Bone marrow (tissue), 2 donors: ENCODE results near the gene KCNE3.
"Not testable (repeated sequence)": the region's sequence is repeated elsewhere in the genome, so short reads cannot be mapped to it uniquely, and the experiment has no call there.

Experiments used
- DNase-seq, 2 donors: peaks; one replicate each; lab custom pipeline; 2025; lab: John Stamatoyannopoulos, UW

Gene KCNE3

DNA sequence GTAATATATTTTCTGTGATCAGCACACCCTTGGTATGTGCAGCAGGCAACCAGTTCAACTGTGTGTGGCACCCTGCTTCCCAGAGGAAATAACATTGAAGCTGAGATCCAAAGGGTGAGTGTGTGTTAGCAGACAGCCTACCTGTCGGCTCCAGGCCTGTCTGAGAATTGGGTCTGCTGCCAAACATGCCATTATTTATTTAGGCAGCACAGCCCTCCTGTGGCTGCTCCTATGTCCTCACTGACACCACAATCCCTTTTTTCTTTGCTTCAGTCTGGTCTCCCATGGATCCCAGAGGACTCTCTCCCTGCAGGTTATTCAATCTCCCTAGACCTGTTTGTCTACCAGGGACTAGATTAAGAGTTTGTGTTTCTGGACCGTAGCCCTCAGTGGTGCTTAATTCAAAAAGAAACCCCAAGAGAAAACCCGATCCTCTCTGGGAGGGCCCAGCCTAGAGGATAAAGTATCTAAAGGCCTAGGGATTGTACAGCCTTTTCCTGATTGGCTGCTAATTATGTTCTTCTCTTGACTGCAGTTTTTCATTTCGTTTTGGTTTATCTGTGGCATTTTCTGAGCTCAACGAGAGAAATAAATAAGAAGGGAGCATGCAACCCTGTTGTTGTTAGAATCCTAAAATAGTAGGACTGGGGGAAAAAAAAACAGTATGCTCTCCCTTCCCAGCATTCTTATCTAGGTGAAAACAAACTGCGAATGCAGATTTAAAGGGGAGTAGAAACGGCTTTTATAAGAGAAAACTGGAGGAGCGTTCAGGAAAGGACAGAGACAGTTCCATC lies 24.1 kb downstream of the KCNE3 start:
- DNase-seq: no peak

GRCh38 chr11:74442636-74443035 lies 24.7 kb downstream of the KCNE3 start:
- no peak for DNase-seq

GRCh38 chr11:74438681-74439080 lies 28.7 kb downstream of the KCNE3 start:
- no peak for DNase-seq

GRCh38 chr11:74437441-74438042 lies 29.8 kb downstream of the KCNE3 start:
- DNase-seq: no peak

- DNase-seq: no peak
Measured at GRCh38 chr11:74434528-74434927, 32.8 kb downstream of the KCNE3 start.

DNA sequence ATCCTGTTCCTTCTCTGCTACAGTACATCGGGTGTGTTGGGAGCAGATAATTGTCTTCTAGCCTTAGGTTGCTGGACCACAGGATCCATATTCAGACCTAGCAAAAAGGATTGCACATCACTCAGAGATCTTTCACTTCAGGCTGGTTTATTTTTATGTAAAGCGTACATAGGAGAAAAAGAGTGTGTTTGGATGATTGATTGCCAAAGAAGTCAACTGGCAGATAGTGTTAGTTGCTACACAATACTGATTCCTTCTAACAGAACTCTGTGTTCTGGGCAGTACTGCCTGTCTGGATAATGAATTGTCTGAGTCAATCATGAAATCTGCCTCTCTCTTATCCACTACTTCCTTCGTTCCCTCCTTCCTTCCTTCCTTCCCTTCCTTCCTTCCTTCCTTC lies 38.1 kb downstream of the KCNE3 start:
- DNase-seq: no peak

- DNase-seq: no peak
Measured at GRCh38 chr11:74427384-74427886, 39.9 kb downstream of the KCNE3 start.

- no peak for DNase-seq
Measured at GRCh38 chr11:74425100-74425499, 42.2 kb downstream of the KCNE3 start.

DNA sequence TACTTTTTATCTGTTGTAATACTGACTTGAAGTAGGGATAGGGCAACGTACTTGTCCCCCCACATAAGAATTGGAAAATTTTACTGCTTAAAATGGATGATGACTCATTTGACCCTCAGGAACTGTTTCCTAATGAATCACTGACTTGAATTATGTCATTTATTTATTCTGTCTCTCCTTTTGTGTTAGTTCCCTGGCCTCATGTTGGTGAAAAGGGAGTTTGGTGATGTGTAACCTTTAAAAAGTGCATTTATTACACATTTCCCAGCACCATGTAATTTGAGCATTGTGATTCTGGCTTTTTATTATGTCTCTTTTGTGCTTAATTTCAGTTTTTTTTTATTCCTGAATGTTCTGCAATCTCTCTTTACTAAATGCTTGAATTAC lies 48.8 kb downstream of the KCNE3 start:
- DNase-seq: no peak

DNA sequence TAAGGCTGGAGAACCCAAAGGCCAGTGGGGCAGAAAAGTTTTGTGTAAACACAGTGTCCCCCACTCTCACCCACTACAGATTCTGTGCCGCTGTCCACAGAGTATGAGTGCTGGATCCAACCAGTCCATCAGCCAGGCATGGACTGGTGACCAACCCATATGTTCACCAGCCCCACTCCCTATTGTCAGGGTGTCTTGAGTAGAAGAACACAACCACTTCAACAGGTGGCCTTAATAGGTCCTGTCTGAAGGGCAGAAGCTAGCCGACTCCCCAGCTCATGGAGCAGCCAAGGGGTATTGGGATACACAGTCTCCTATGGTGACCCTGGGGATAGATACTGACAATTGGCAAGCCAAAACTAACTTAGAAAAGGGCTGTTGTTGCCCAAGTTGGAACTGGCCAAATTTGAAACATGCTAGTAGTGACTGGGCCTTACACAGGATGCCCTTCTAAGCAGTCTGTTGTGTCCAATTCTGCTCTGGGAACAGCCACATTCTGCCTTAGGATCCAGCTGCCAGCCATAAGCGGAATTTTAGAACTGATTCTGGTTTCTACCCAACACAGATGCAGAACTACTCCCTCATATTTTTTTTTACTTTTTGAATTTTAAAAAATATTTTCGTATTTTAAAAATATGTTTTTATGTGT lies 49.4 kb downstream of the KCNE3 start:
- DNase-seq: no peak

DNA sequence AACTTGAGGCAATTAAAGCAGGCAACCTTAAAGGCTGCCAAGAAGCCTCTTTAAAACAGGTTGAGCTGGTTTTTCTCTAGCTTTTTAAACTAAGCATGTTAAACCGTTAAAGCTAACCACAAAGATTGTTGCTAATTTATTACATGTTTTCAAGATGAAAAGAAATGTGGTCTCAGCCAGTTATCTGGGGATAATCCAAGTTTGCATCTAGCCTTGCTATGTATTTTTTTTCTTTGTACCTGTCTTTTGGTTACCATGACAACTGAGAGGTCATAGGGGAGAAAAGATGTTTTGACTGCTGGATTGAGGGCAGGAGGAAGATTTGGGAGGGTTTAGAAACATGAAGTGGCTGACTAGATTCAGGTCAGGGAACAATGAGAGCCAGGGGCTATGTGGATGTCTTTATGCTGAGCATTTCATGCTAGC lies 50.0 kb downstream of the KCNE3 start:
- no peak for DNase-seq

DNA sequence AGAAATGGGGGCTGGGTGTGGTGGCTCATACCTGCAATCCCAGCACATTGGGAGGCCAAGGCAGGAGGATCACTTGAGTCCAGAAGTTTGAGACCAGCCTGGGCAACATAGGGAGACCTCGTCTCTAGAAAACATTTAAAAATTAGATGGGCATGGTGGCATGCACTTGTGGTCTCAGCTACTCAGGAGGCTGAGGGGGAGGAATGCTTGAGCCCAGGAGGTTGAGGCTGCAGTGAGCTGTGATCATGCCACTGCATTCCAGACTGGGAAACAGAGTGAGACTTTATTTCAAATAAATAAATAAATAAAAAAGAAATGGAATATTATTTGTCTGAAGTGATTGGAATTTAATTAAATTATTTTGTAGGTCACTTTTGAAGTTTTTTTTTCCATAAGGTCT lies 50.4 kb downstream of the KCNE3 start:
- not testable (repeated sequence) for DNase-seq

GRCh38 chr11:74412733-74413359 lies 54.5 kb downstream of the KCNE3 start:
- DNase-seq: no peak

- no peak for DNase-seq
Measured at GRCh38 chr11:74412321-74412720, 55.0 kb downstream of the KCNE3 start.

GRCh38 chr11:74409633-74410032 lies 57.7 kb downstream of the KCNE3 start:
- DNase-seq: no peak
